CD1c-positive myeloid dendritic cell (primary cell): Measurements from ENCODE around the gene SH3PXD2B.
"Not testable (repeated sequence)": the region's sequence is repeated elsewhere in the genome, so short reads cannot be mapped to it uniquely, and the experiment has no call there.

Source experiments
- DNase-seq: peaks from one replicate; pipeline ENCODE4 v3.0.0-alpha.2; 2016; ENCODE audit errors: extremely low spot score

The SH3PXD2B gene

DNA sequence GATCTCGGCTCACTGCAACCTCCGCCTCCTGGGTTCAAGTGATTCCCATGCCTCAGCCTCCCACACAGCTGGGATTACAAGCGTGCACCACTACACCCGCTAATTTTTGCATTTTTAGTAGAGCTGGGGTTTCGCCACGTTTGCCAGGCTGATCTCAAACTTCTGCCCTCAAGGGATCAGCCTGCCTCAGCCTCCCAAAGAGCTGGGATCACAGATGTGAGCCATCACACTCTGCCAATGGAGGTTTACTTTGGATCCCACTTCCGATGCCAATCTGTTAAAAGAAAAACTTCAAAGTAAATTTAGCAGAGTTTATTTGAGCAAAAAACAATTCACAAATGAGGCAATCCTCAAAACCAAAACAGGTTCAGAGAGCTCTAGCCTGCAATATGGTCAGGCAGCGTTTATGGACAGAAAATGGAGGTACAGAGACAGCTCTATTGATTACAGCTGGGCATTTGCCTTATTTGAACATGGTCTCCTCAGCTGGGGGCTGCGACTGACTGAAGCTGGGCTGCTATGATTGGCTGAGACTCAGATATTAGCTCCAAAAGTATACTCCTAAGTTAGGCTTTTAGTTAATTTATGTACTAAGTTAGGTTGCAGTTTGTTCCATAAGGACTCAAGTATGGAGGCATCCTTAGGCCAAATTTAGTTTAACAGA is 152.1 kb downstream of the SH3PXD2B start:
- no peak for DNase-seq

DNA sequence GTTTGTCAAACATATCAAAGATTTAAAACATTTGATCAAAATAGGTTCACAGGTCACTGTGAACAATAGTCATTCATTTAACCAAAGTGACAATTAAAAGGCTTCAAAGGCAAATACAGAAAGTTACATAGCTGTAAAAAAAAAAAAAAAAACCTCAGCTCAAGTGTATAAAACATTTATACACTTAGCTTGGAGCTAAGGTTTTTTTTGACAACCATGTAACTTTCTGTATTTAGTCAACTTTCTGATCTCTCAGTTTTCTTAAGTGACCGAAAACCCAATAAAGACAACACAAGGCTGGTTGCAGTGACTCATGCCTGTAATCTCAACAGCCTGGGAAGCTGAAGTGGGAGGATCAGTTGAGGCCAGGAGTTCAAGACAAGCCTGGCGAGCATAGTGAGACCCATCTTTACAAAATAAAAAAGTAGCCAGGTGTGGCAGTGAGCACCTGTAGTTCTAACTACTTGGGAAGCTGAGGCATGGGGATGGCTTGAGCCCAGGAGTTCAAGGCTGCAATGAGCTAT is 154.3 kb downstream of the SH3PXD2B start:
- DNase-seq, result no peak

DNA sequence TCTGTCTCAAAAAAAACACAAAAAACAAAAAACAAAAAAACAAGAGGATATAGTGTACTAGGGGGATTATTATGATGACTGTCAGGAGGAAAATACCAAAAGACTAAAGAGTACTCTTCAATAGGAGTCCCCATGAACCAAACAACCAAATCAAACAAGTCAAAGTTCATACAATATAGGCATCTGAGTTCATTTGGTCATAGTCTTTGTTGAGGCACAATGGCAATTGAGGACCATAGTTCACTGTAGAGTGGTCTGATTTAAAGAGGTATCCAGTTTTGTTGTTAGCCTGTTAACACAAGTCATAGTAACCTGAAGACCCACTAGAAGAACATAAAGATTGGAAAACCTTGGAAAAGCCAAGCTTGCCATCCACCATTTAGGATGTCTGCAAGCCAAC is 159.5 kb downstream of the SH3PXD2B start:
- DNase-seq, result no peak

DNA sequence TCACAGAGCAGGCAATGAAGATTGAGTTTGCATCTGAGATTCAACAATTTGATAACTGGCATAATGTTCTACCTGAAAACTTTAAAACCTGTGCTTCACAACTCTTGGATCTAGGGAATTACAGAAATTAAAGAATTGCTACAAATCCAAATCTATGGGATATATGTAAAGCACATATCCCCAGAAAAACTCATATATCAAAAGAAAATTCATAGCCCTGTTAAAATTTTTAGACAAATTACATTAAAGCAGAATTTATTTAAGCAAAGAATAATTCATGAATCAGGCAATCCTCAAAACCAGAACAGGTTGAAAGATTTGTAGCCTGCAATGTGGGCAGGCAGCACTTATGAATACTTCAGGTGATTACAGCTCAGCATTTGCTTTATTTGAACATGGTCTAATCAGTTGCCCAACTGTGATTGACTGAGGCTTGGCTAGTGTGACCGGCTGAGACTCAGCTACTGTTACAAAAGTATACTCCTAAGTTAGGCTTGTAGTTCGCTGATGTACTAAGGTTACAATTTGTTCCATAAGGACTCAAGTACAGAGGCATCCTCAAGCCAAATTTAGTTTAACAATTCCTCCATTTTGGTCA is 160.5 kb downstream of the SH3PXD2B start:
- DNase-seq, result no peak

DNA sequence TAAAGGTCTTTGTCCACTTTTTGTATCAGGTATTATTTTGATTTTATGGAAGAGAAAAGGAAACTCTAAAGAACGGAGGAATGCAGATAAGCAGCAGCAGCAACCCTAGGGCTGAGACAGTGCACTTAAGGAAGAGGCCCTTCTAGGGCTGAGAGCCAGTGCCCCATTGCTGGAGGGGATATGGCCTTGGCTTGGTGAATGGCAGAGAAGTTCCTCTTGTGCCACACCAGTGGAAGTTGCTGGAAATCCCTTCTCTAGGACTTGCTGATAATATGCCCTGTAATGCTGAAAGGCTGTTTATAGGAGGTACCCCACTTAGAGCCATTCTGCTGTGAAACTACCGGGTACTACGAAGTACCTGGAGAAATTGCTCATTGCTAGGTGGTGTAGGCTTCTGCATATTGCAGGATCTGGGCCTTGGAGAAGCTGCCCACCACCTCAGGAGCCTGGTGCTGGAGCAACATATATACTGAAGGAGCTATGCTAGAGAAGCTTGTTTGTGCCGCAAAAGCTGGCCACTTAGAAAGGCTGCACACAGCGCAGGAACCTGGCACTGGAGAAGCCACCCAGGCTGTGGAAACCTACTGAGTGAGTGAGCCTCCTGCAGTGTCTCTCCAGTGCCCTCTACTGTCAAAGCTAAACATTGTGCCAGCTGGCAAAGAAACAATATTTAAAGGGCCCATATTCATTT is 161.1 kb downstream of the SH3PXD2B start:
- peak; percentile 84 for DNase-seq

DNA sequence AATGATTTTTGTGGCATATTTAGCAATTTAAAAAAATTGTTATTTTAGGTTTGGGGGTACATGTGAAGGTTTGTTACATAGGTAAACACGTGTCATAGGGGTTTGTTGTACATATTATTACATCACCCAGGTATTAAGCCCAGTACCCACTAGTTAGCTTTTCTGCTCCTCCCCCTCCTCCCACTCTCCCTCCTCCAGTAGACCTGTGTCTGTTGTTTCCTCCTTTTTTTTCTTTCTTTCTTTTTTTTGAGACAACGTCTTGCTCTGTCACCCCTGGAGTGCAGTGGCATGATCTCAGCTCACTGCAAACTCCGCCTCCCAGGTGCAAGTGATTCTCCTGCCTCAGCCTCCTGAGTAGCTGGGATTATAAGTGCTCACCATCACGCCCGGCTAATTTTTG is 162.5 kb downstream of the SH3PXD2B start:
- DNase-seq, result not testable (repeated sequence)

DNA sequence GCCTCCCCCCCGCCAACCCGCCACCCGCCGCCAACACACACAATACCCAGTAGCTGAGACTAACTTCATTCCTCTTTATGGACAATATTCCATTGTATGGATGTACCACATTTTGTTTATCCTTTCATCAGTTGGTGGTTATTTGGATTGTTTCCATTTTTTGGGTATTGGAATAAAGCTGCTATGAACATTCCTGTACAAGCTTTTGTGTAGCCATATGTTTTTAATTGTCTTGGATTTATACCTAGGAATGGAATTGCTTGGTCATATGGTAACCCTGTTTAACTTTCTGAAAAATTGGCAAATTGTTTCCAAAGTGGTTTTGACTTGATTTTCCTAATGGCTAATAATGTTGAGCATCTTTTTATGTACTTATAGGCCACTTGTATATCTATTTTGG is 165.9 kb downstream of the SH3PXD2B start:
- no peak for DNase-seq

DNA sequence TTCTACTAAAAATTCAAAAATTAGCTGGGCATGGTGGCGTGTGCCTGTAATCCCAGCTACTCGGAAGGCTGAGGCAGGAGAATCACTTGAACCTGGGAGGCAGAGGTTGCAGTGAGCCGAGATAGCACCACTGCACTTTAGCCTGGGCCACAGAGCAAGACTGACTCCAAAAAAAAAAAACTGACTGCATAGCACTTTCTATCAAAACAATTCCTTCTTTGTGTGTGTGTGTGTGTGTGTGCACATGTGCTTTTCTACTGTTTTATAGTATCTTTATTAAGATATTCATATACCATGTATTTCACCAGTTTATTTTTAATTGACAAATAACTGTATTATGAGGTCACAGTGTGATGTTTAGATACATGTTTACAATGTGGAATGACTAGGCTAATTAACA is 167.2 kb downstream of the SH3PXD2B start:
- DNase-seq, result not testable (repeated sequence)

DNA sequence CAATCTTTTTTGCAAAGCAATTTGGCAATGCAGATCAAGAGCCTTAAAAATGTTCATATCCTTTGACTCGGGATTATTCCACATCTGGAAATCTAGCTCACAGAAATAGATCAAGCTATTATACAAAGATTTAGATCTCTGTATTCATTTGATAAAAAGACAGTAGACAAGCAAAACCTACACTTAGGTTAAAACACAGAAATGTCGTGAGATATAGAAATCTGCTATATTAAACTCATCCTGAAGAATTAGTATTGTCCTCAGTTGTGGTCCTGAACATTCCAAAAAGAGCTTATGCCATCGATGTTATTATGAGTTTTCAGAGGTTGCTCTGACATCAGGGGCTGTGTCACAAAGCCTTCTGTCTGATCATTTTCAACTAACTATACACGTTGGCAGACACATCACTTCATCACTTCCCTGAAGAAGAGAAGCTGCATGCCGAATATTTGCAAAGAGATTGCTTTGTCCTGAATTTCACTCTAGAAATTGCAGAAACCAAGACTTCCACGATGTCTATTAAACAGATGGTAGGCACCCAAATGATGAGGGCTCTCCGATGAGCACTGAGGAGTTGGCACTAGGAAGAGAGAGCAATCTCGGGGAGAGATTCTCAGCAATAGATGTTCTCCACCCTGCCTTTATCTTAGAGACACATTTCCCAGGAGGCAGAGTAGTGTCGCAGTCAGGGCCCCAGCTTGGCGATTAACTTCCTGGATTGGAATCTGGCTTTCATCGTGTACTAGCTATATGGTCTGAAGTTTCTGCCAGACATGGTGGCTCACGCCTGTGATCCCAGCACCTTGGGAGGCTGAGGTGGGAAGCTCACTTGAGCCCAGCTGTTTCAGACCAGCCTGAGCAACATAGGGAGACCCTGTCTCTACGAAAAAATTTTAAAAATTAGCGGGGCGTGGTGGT is 168.8 kb downstream of the SH3PXD2B start:
- DNase-seq, result no peak

DNA sequence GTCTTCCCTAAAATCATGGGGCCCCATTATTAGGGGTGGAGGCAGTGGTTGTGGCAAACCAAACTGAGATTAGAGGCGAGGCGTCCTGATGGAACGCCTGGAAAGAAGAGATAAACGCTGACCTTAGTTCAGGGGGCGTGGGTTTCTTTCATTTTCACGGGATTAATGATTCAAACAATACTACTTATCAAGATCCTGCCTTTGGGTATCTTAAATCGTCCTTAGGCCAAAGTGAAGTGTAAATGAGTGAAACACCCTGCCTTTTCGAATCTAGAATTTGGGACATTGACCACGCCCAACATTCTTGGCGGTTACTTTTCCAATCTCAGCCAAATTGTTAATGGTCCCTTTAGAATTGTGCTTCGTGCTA is 169.7 kb downstream of the SH3PXD2B start:
- DNase-seq, result no peak

DNA sequence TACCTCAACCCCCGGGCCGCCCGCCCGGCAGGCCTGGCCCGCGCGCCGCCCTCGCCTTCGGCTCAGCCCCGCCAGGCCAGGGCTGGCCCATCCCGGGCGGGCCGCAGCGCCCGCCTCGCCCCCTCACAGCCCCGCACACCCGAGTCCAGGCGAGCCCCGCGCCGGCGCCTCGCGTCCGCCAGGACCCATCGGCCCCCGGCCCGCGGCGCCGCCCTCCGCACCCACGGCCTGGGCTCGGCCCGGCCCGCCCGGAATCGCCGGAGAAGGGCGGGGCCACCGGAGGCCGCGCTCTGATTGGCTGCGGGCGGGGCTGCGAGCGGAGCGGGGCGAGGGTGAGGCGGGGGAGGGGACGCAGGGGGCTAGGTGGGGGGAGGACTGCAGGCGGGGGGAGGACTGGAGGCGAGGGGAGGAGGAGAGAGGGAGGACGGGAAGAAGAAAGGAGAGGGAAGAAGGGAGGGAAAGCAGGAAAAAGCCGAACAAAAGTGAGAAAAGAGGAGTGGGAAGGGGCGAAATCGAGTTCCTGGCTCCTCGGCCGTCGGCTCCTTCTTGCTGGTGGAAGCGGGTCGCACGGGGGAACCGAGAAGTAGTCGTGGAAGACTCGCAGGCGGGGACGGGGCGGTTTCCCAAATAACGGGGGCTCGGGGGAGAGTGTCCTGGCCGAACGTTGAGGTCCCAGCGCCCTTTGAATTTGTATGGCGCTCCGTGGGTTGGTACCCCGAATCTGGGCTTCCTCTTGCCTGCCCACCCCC is 170.3 kb downstream of the SH3PXD2B start:
- DNase-seq, result peak; percentile 89

DNA sequence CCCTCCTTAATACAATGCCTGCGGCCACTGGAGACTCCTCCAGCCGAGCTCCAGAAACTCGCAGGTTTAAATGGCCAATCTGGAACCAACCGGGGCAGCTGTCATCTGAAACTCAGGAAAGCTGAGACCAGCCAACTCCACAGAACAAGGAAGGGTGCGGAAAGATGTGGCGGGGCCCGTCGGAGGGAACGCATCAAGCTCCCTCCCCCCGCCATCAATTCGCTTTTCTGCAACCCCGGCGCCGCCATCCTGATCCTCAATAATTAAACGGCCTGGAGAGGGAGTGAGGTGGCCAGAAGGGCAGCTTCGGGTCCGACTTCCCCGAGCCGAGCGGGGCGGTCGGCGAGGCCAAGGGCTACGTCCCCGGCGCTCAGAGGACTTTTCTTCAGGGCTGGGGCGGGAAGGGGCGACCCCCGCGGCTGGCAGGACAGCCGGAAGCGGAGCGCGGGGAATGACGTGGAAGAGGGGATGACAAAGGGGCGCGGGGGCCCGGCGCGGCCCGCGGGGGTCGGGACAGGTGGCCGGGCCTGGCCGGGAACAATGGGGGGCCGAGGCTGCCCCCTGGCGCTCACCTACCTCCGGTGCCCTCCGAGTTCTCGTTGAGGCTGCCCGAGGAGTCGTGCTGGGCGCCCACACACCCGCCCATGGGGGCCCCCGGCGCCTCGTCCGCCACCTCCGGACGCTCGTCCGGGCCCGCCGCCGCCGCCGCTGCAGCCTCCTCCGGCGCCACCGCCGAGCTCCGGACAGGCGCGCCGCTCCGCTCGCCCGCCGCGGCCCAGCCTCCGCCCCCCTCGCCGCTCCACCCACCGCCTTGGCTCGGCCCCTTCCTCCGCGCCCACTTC is 171.1 kb downstream of the SH3PXD2B start, which contains the start of gene UBTD2:
UBTD2 (minus strand) TSS at position 745 of the 842 bp plus-strand sequence; CDS start at position 646, 99 bp downstream.
- peak; percentile 79 for DNase-seq

DNA sequence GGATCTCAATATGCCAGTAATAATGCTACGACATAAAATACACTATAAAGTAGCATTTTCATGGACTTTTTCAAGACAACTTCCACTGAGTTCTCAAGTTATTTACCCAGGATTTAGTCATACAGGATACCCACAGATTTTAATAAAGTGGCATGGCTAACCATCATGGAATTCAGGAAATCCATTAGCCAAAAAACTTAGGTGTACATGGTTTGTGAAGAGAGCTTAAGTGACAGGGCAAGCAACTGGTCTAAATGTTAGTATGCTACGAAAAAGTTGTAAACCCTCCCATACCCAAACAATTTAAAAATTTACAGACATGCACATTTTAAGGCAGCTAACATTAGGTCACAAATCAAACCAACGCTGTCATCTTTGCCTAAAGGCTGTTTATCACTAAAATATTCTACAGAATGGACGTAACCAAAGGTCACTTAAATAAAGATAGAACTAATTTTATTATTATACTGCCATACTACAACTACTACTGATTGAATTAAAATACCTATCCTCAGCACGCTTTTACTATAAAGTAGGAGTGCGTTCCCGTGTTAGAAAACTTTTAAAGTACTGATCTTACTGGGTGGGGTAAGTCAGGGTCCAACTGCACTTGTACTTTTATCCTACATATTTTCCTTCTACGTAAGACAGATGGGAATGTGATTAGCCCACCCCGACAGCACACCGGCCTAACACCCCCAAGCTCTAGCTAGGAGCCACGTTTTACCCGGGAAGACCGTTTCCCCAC is 171.9 kb downstream of the SH3PXD2B start:
- no peak for DNase-seq

DNA sequence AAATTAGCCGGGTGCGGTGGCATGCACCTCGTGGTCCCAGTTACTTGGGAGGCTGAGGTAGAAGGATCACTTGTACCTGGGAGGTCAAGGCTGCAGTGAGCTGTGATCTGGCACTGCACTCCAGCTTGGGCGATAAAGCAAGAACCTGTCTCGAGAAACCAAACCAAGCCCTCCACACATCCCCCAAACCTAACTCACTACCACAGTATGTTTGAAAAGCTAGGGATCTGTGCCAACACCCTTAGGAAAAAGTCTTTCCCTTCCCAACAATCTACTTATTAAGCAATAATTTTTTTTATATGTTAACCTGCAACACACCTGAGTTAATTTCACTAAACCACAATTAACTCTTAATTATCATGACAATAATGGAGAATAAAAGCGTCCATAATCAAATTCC is 173.0 kb downstream of the SH3PXD2B start:
- DNase-seq, result no peak

DNA sequence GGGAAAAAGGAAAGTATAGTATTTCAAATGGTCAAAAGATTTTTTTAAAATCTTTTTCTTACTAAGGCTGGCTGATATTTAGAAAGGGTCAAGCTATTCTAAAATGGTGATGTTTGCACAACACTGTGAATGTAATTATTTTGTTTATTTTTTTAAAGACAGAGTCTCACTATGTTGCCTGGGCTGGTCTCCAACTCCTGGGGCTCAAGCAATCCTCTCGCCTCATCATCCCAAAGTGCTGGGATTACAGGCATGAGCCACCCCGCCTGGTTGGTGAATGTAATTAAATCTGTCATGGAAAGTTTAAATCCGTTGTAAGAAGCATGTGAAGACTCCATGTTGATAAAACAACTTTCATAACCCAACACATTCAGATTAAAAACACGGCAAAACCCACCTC is 173.4 kb downstream of the SH3PXD2B start:
- DNase-seq, result no peak

DNA sequence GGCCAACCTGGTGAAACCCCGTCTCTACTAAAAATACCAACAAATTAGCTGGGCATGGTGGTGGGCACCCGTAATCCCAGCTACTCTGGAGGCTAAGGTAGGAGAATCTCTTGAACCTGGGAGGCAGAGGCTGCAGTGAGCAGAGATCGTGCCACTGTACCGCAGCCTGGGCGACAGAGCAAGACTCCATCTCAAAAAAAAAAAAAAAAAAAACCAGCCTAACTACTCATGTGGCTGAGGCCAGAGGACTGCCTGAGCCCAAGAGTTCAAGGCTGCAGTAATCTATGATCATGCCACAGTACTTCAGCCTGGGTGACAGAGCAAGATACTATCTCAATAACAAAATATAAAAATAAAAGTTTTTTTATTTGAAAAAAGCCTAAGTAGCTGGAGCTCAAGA is 174.0 kb downstream of the SH3PXD2B start:
- no peak for DNase-seq

DNA sequence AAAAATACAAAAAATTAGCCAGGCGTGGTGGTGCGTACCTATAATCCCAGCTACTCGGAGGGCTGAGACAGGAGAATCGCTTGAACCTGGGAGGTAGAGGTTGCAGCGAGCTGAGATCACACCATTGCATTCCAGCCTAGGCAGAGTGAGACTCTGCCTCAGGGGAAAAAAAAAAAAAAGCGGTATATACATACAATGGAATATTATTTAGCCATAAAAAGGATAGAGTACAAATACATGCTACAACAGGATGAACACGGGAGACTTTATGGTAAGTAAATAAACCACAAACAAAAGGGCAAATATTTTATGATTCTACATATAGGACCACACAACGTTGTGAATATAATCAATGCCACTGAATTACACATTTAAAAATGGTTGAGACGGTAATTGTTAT is 176.0 kb downstream of the SH3PXD2B start:
- no peak for DNase-seq

DNA sequence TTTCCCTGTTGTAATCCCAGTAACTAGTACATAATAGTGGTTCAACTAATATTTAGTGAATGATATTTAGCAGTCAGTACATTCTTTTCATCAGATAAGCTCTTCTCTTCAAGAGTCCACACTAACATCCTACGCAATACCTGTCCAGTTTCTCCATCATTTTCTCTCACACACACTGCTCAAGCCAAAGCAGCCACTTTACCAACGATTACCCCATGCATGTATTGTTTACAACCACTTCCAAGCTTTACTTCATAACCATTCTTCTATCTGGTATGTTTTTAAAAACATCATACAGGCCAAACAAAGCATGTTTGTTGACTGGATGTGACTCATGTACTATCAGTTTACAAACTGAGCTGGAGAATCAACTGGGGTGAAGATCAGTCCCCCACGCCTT is 178.1 kb downstream of the SH3PXD2B start:
- DNase-seq, result no peak
